NCI-H345 (cell line): Measurements from ENCODE around the gene AAK1.
A peak's percentile ranks its signal among the peaks of the same experiment; 100 is the strongest.

Experiments
- DNase-seq: peaks from one replicate; lab custom pipeline; 2025; lab: John Stamatoyannopoulos, UW

Gene AAK1

DNA sequence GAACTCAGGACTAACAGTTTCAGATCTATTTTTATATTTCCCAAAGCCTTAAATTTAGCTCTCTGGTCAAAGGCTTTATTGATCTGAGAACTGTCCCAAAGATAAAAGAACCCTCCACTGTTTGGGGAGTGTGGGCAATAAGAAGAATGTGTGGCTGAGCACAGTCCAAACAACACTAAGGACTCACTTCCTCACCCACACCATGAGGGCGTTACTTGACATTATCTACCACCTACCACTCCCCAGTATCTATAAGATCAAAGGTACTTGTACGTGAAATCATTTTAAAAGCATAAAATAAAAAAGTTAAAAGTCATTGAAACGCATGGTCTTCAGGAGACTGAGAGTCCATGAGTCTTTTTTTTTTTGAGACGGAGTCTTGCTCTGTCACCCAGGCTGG, 151.7 kb downstream of the AAK1 start:
- no peak for DNase-seq

- no peak for DNase-seq
These were observed 153.1 kb downstream of the AAK1 start for GRCh38 chr2:69490486-69490885.

- DNase-seq, result no peak
These were observed 153.7 kb downstream of the AAK1 start for GRCh38 chr2:69489793-69490192.

DNA sequence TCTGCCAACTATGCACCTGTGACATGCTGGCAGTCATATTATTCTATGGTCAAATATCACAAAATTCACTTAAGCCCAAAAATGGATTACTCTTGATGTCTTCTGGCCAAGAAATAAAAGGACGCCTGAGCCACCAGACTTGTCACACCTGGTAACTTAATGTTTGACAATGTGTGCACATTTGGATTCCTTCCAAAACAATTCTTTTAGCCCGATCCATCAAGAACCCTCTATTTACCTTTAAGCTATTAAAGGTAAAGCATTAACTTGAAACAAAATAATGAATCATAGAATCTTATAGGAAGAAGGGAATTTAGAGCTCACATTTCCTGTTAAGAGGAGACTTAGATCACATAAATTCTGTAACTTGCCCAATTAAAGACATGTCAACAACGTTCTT, 159.8 kb downstream of the AAK1 start:
- DNase-seq, result peak; percentile 66

DNA sequence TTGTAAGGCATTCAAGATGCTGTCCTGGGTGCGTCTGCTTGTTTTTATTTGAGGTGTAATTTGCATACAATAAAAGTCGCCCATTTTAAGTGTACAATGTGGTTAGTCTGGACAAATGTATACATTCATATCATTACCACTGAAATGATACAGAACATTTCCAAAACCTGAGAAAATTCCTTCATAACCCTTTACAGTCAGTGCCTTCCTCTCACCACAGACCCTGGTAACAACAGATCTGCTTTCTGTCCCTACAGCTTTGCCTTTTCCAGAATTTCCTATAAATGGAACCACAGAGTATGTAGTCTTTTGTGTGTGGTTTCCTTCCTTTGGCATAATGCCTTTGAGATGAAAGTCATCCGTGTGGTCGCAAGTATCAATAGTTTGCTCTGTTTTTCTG, 160.5 kb downstream of the AAK1 start:
- DNase-seq, result no peak

DNA sequence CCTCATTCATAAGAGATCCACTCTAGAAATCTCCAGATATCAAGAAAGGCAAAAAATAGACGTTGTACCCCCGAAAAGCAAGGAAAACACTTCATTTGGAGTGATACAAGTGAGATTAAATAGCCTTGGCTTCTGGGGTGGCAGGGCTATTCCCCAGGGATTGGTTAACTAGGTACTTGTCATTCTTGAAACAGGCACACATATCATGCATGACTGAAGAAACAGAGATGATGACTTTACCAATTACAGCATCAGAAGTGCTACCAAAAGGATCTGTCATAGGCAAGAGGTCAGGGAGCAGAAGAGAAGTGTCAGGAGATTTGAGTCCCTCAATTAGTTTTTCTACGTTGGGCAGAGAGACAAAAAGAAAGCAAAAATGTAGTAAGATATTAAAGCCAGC, 161.1 kb downstream of the AAK1 start:
- DNase-seq, result peak; percentile 65

- no peak for DNase-seq
These were observed 162.1 kb downstream of the AAK1 start for GRCh38 chr2:69481421-69481820.

- no peak for DNase-seq
These were observed 165.9 kb downstream of the AAK1 start for GRCh38 chr2:69477627-69478026.

- no peak for DNase-seq
These were observed 168.9 kb downstream of the AAK1 start for GRCh38 chr2:69474688-69475087.

- no peak for DNase-seq
These were observed 171.7 kb downstream of the AAK1 start for GRCh38 chr2:69471793-69472192.

- no peak for DNase-seq
These were observed 172.6 kb downstream of the AAK1 start for GRCh38 chr2:69470911-69471310.

DNA sequence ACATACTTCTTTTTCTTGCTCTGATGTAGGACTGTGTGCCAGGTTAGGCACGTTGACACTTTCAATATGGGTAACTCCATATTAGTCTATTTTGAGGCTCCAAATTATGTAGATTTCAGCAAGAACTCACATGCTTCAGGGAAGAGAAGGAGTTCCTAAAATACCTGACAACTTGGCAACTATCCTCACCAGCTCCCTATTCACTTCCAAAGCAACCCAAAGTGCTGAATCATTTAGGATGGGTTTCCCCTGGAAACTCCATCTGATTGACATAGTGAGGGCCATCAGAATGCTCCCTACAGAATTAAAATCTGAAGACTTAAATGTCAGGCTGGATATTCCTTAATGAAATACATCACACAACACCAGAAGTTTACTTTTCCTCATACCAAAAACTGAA, 173.8 kb downstream of the AAK1 start:
- no peak for DNase-seq

DNA sequence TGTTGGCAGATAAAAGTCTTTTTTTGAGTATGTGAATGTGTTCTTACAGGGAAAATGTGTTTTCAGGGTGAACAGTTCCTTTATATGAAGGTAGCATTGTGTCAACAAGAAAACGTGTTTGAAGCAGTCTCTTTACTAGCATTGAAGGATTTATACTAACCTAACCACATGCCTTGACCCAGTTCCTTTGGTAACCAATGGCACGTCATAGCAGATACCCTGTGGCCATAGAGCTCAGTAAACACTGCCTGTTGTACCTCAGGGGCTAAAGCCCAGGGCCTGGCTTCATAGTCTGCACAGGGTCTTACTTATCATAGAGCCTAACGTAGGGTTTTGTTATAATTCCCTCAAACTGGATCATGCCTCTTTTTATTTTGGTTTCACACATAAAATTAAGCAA, 174.2 kb downstream of the AAK1 start:
- no peak for DNase-seq

DNA sequence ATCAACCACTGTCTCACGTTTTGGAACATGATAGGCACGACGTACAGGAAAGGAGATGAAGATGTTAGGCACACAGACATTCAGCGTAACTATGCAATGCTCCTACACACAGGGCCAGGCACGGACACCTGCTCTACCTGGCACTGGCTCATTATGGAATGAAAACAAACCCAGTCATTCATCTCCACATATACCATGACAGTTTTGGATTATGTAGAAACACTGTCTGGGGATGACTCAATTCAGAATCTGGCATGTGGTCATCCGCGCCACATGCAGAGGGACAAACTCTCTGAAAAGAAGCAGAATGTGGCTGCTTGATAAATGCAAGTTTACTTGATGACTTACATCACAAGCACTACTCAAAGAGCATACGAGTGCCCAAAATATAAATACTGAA, 176.8 kb downstream of the AAK1 start:
- DNase-seq, result no peak

DNA sequence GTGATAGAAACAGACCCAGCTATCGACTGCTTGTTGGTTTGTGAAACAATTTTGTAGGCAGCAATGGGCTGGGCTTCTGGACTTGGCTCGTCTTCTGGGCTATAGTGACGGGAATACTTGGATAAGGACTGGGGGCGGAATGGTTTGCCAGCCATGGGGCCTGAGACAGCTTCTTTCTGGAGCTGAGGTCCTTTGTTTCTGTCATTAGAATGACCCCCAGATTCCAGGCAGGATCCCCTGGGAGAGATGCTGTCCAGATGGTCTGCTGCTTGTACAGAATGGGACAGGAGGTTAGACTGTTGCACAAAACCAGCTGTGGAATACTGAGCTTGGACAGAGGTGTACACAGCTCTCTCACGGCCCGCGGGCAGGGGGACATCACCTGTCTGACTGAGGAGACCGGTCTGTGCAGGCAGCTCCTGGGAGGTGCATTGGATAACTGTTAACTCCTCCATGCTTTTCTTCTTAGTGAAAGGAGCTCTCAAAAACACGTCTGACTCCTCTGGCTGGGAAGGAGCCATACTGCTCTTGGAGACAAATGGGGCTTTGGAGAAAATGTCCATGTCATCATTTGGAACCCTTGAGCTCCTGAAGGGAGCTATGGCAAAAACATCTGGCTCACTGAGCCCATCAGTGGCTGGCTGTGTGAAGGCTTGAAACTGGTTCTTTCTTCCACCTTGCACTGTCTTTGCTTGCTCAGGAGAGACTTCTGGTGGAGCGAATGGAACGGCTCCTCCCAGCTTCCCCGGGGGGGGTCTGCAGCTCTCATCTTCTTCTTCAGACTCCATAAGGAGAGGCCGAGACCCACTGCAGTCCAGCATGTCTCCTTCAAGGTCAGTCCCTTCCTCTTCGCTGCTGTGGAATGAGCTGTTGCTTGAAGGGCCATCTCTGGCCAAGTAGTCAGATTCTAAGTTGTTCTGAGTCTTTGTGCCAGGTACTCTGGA, 177.8 kb downstream of the AAK1 start:
- no peak for DNase-seq

GRCh38 chr2:69464575-69464974, 179.0 kb downstream of the AAK1 start:
- DNase-seq, result no peak

GRCh38 chr2:69462780-69463179, 180.8 kb downstream of the AAK1 start:
- DNase-seq, result no peak

- no peak for DNase-seq
These were observed 182.1 kb downstream of the AAK1 start for GRCh38 chr2:69461404-69461803.

GRCh38 chr2:69459936-69460335, 183.6 kb downstream of the AAK1 start:
- no peak for DNase-seq

DNA sequence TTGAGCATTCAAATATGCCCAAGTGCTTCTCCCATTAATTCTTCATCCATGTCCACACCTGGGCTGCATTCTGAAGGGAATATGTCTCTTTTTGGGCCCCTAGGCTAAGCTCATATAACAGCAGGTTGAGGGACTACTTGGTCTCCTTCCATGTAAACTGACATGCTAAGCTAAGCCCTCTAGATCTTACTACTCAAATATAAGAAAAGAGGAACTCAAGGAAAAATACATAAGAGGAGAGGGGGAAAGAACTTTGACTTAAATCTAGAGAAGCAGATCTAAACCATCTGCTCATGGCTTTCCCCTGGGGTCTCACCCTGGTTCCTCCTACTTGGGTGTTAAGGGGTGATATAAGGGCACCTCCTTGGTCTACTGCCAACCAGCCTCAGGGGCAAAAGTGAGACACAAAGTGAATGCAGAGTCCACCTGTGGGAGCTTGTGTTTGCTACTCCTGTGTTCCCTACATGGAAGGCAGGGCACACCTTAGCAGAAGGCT, 186.5 kb downstream of the AAK1 start:
- DNase-seq, result no peak

GRCh38 chr2:69456154-69456553, 187.4 kb downstream of the AAK1 start:
- DNase-seq, result no peak

- DNase-seq, result no peak
These were observed 188.6 kb downstream of the AAK1 start for GRCh38 chr2:69454976-69455375.

DNA sequence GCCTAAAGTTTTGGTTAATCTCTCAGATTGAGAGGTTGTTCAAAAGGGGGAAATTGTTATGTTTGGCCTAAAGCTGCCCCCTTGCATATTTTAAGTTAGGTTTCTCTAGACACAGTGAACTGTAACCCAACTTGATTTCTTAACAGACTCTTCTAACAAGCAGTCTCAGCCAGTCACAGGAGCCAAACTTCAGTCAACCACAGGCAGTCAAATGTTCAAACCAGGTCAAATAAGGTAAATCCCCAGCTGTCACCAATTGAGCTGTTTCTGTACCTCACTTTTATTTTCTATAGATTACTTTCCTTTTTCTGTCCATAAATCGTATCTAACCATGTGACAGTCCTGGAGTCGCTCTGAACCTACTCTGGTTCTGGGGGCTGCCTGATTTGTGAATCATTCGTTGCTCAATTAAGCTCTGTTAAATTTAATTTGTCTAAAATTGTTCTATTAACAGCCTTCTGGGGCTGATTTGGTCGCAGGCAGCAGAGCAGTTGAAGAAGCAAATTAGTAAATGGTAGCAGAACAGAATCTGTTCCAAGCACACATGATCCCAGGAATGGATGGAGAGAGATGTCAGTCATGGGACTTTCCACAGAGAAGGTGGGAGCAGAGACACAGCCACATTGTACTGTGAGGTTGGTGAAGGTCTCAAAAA, 189.9 kb downstream of the AAK1 start:
- no peak for DNase-seq
